ENCODE data around the gene METTL13. TPM values are rescaled to one million over a fixed set of nuclear protein-coding genes. Genes with fewer than 3 reads are reported as not detected.

The METTL13 gene
- total RNA-seq, 1 donor from 2014 or later = 45.1 TPM

GRCh38 chr1:171841931-171842761 is 60.7 kb downstream of the METTL13 start:
- intact Hi-C loops (cut with micrococcal nuclease) = loop anchor here (1.0 to 5.0 kb wide), 16 partner anchors 25 to 1950 kb away; partner anchors contain the start of genes FMO4, METTL13, PIGC and PRDX6

GRCh38 chr1:171844381-171844780 is 62.9 kb downstream of the METTL13 start:
- intact Hi-C loops (cut with micrococcal nuclease) = loop anchor here (5.0 kb wide), 4 partner anchors 532 to 1952 kb away; partner anchors contain the start of genes FMO4, PRDX6 and SCYL3

GRCh38 chr1:171845998-171846397 is 64.5 kb downstream of the METTL13 start:
- intact Hi-C loops (cut with micrococcal nuclease) = no loop called here

Other genes starting within 250 kb of the METTL13 start
- 0.29 and 0.32 TPM in 2 replicates for gene MYOCOS, start 159.4 kb upstream of the METTL13 start, total RNA-seq
- not detected in 2 replicates for gene MYOC, start 129.0 kb upstream of the METTL13 start, total RNA-seq
- gene VAMP4, start 39.6 kb upstream of the METTL13 start, total RNA-seq = 18.5 and 21.3 TPM in 2 replicates
- gene DNM3, start 59.8 kb downstream of the METTL13 start, total RNA-seq = 1.2 and 1.8 TPM in 2 replicates